ENCODE results near the gene C19orf81. TPM values are rescaled to one million over a fixed set of nuclear protein-coding genes. Genes with fewer than 3 reads are reported as not detected.

Gene C19orf81
- polyA plus RNA-seq, 1 donor (not counting 4 experiments of a cell fraction or from before 2014, with no cell fraction given): not detected

DNA sequence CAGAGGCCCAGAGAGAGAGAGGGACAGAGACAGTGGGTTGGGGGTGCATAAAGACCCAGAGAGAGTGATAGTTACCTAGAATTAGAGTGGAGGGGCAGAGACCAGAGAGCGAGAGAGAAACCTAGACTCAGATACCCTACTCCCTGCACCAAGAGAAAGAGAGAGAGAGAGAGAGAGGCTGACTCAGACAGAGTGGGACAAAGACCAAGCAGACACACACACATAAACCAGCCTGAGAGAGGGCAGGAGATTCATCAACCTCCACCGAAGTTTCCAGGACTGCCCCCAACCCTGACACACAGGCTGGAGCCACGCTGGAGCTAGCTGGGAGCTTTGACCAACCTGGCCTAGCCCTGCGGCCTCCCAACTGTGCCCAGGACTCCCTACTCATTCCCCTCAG, 22.4 kb upstream of the C19orf81 start:
- TF ChIP-seq, protein P1, sequence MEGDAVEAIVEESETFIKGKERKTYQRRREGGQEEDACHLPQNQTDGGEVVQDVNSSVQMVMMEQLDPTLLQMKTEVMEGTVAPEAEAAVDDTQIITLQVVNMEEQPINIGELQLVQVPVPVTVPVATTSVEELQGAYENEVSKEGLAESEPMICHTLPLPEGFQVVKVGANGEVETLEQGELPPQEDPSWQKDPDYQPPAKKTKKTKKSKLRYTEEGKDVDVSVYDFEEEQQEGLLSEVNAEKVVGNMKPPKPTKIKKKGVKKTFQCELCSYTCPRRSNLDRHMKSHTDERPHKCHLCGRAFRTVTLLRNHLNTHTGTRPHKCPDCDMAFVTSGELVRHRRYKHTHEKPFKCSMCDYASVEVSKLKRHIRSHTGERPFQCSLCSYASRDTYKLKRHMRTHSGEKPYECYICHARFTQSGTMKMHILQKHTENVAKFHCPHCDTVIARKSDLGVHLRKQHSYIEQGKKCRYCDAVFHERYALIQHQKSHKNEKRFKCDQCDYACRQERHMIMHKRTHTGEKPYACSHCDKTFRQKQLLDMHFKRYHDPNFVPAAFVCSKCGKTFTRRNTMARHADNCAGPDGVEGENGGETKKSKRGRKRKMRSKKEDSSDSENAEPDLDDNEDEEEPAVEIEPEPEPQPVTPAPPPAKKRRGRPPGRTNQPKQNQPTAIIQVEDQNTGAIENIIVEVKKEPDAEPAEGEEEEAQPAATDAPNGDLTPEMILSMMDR (optimal IDR thresholded peaks at IDR 0.05 in 1 of 3, IDR thresholded peaks at IDR 0.05 in 1 of 3, conservative IDR thresholded peaks at IDR 0.05 in 1 of 3; ENCODE audit: extremely low read depth in 1 of 3, insufficient read depth in 2 of 3, low read length in 3 of 3): no peak
- TF ChIP-seq EZH2 (IDR thresholded peaks at IDR 0.05; ENCODE audit: low read length): no peak
- FAIRE-seq (no peak), DNase-seq (ENCODE audit: low read depth, low spot score) (no peak)
- Histone ChIP-seq H3K27me3 (ENCODE audit: control insufficient read depth, extremely low read depth, insufficient read depth, low read length) (no peaks in the 10 kb centered on the region), H2AFZ (ENCODE audit: control insufficient read depth, low read length) (no peak overlapping the region), H3K36me3 (ENCODE audit: control insufficient read depth in 2 of 2, extremely low read depth in 1 of 2, insufficient read depth in 2 of 2, low read length in 2 of 2) (no peaks in the 10 kb centered on the region), H3K4me3 (ENCODE audit: control insufficient read depth in 2 of 3, extremely low read depth in 1 of 3, insufficient read depth in 2 of 3, low read depth in 1 of 3, low read length in 3 of 3) (no peak overlapping the region), H3K79me2 (ENCODE audit: control insufficient read depth, insufficient read depth, low read length) (no peaks in the 10 kb centered on the region), H3K4me1 (ENCODE audit: control insufficient read depth, extremely low read depth, insufficient read depth, low read length) (no peaks in the 10 kb centered on the region), H3K9ac (ENCODE audit: control insufficient read depth, extremely low read depth, insufficient read depth, low read length) (no peak overlapping the region), H3K9me1 (ENCODE audit: control insufficient read depth, extremely low read depth, insufficient read depth, low read length) (no peaks in the 10 kb centered on the region), H4K20me1 (ENCODE audit: control insufficient read depth, extremely low read depth, insufficient read depth, low read length) (no peaks in the 10 kb centered on the region), H3K9me3 (ENCODE audit: control insufficient read depth, low read depth, low read length) (no peaks in the 10 kb centered on the region), H3K4me2 (ENCODE audit: control insufficient read depth, extremely low read depth, insufficient read depth, low read depth, low read length) (no peak overlapping the region), H3K27ac (ENCODE audit: control insufficient read depth, insufficient read depth, low read length) (no peak overlapping the region)
- dilution Hi-C loops (cut with MboI; ENCODE audit: extremely low pct_ligation_motif_present, low sequenced_read_pairs): no loop called here

DNA sequence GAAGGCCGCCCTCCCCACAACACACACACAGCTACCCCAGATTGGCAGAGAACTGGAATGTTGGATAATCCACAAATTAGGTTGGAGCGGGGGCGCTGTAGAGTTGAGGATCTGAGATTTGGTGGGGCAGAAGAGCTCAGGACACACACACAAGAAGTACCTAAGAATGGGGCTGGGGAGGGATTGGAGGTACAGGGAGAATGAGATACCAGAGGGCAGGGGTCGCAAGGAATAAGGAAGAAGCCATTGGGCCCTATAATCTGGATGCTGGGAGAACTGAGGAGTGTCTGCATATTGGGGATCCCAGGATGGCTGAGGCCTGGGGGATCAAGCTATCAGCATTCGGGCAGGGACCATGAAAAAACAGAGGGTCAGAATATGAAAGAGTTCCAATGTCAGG, 21.1 kb upstream of the C19orf81 start:
- H3K9me3 ChIP-seq (ENCODE audit: control insufficient read depth, low read depth, low read length): no peaks in the 10 kb centered on the region
- no peaks in the 10 kb centered on the region for H3K4me1 ChIP-seq (ENCODE audit: control insufficient read depth, extremely low read depth, insufficient read depth, low read length)
- DNase-seq (ENCODE audit: low read depth, low spot score) (no peak), FAIRE-seq (no peak)
- no peak overlapping the region for H3K4me2 ChIP-seq (ENCODE audit: control insufficient read depth, extremely low read depth, insufficient read depth, low read depth, low read length)
- H3K27me3 ChIP-seq (ENCODE audit: control insufficient read depth, extremely low read depth, insufficient read depth, low read length): no peaks in the 10 kb centered on the region
- no peaks in the 10 kb centered on the region for H3K79me2 ChIP-seq (ENCODE audit: control insufficient read depth, insufficient read depth, low read length)
- dilution Hi-C loops (cut with MboI; ENCODE audit: extremely low pct_ligation_motif_present, low sequenced_read_pairs): no loop called here
- H2AFZ ChIP-seq (ENCODE audit: control insufficient read depth, low read length): no peak overlapping the region
- H3K4me3 ChIP-seq (ENCODE audit: control insufficient read depth in 2 of 3, extremely low read depth in 1 of 3, insufficient read depth in 2 of 3, low read depth in 1 of 3, low read length in 3 of 3): no peak overlapping the region
- TF ChIP-seq, protein P1 (optimal IDR thresholded peaks at IDR 0.05 in 1 of 3, IDR thresholded peaks at IDR 0.05 in 1 of 3, conservative IDR thresholded peaks at IDR 0.05 in 1 of 3; ENCODE audit: extremely low read depth in 1 of 3, insufficient read depth in 2 of 3, low read length in 3 of 3): no peak
- TF ChIP-seq EZH2 (IDR thresholded peaks at IDR 0.05; ENCODE audit: low read length): no peak
- H4K20me1 ChIP-seq (ENCODE audit: control insufficient read depth, extremely low read depth, insufficient read depth, low read length): no peaks in the 10 kb centered on the region
- no peaks in the 10 kb centered on the region for H3K36me3 ChIP-seq (ENCODE audit: control insufficient read depth in 2 of 2, extremely low read depth in 1 of 2, insufficient read depth in 2 of 2, low read length in 2 of 2)
- H3K9ac ChIP-seq (ENCODE audit: control insufficient read depth, extremely low read depth, insufficient read depth, low read length): no peak overlapping the region
- H3K9me1 ChIP-seq (ENCODE audit: control insufficient read depth, extremely low read depth, insufficient read depth, low read length): no peaks in the 10 kb centered on the region
- no peak overlapping the region for H3K27ac ChIP-seq (ENCODE audit: control insufficient read depth, insufficient read depth, low read length)
